OCI-LY1 (cell line): ENCODE data around the gene SPON2.

ENCODE experiments used
- EZH2 ChIP-seq: fragments of 200-600 bp; sonication (generic), shearing (Covaris generic); IDR thresholded peaks from 2 replicates; pipeline ENCODE4 v1.8.0; 2017; ENCODE audit warnings: borderline replicate concordance, mixed run types, mild to moderate bottlenecking, antibody characterized with exemption, low read length, moderate library complexity, mixed read lengths
- TF ChIP-seq, protein P1 (sequence below): fragments of 200-600 bp; sonication (generic), shearing (Covaris generic); IDR thresholded peaks from 2 replicates; pipeline ENCODE4 v1.5.1; 2017; ENCODE audit warnings: mild to moderate bottlenecking, antibody characterized with exemption, low read length, moderate library complexity, mixed read lengths

DNA sequence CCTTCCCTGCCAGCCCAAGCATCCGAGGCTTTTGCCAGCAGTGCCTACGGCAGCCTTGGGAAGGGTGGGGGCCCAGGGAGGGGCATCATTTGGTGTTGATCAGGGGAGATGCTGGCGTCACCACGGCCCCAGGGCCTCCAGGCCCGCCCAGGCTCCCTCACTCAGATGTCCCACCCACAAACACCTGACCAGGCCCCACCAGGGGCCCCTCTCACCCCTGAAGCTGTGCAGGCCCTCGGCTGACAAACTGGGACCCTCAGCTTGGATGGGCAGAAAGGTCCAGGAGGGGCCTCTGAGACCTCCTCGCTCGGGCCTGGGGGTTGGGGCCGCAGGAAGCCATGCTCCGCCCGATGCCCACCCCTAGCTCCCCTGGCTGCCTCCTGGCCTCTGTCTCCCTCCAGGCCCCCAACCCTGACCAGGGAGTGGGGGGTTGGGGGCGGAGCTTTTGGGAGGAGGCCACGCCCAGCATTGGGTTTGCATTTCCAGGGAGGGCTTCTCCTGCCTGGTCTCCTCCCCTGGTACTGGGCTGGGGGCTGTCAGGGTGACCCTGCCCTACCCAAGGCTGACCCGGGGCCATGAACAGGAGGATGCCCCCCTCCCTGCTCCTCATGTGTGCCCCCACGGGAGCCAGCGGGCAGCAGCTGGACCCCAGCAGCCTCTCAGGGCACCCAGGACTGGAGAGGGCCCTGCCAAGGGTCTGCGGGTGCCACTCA is 33.4 kb upstream of the SPON2 start:
- TF ChIP-seq, protein P1, sequence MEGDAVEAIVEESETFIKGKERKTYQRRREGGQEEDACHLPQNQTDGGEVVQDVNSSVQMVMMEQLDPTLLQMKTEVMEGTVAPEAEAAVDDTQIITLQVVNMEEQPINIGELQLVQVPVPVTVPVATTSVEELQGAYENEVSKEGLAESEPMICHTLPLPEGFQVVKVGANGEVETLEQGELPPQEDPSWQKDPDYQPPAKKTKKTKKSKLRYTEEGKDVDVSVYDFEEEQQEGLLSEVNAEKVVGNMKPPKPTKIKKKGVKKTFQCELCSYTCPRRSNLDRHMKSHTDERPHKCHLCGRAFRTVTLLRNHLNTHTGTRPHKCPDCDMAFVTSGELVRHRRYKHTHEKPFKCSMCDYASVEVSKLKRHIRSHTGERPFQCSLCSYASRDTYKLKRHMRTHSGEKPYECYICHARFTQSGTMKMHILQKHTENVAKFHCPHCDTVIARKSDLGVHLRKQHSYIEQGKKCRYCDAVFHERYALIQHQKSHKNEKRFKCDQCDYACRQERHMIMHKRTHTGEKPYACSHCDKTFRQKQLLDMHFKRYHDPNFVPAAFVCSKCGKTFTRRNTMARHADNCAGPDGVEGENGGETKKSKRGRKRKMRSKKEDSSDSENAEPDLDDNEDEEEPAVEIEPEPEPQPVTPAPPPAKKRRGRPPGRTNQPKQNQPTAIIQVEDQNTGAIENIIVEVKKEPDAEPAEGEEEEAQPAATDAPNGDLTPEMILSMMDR: no peak
- TF ChIP-seq EZH2: no peak
